NT2/D1 (cell line): Measurements from ENCODE around the gene TOX3.
A peak's percentile ranks its signal among the peaks of the same experiment; 100 is the strongest.

Experiments
- DNase-seq: peaks from one replicate; pipeline ENCODE4 v3.0.0-alpha.2; 2011; ENCODE audit warnings: low read depth, low spot score
- H3K27me3 ChIP-seq: 2 replicates; pipeline ENCODE4 v1.6.0; 2011; ENCODE audit warnings: mild to moderate bottlenecking; ENCODE audit not compliant: insufficient read length, insufficient read depth
- H3K36me3 ChIP-seq: 2 replicates; pipeline ENCODE4 v1.6.1; 2011; ENCODE audit warnings: mild to moderate bottlenecking, low read length, mixed read lengths; ENCODE audit not compliant: insufficient read depth, insufficient read length
- H3K4me1 ChIP-seq: 2 replicates; pipeline ENCODE4 v1.5.1; 2011; ENCODE audit not compliant: insufficient read depth, insufficient read length
- H3K4me3 ChIP-seq: 2 replicates; pipeline ENCODE4 v1.5.1; 2011; ENCODE audit warnings: low read depth; ENCODE audit not compliant: insufficient read length
- H3K9ac ChIP-seq: 2 replicates; pipeline ENCODE4 v1.6.0; 2011; ENCODE audit warnings: low read depth; ENCODE audit not compliant: insufficient read length
- H3K9me3 ChIP-seq: 2 replicates; pipeline ENCODE4 v1.5.1; 2011; ENCODE audit warnings: mild to moderate bottlenecking, low read length; ENCODE audit not compliant: insufficient read depth
- SUZ12 ChIP-seq: IDR thresholded peaks from 2 replicates; pipeline ENCODE4 v1.6.1; 2011; ENCODE audit not compliant: insufficient read length, insufficient read depth; ENCODE audit errors: extremely low read depth
- YY1 ChIP-seq: IDR thresholded peaks from 2 replicates; pipeline ENCODE4 v1.6.1; 2011; ENCODE audit not compliant: insufficient read length, insufficient read depth
- ZNF274 ChIP-seq: IDR thresholded peaks from 2 replicates; pipeline ENCODE4 v1.6.1; 2011; ENCODE audit warnings: mild to moderate bottlenecking, low read depth, low read length

TOX3 gene

GRCh38 chr16:52455549-52456277, 91.2 kb downstream of the TOX3 start:
- DNase-seq, result no peak
- no peak overlapping the region for H3K9ac ChIP-seq
- TF ChIP-seq YY1, result no peak
- no peak for TF ChIP-seq SUZ12
- no peak for TF ChIP-seq ZNF274
- H3K4me1 ChIP-seq, result no peaks in the 10 kb centered on the region
- H3K36me3 ChIP-seq, result no peaks in the 10 kb centered on the region
- no peak overlapping the region for H3K4me3 ChIP-seq
- H3K27me3 ChIP-seq, result no peaks in the 10 kb centered on the region
- no peaks in the 10 kb centered on the region for H3K9me3 ChIP-seq

GRCh38 chr16:52453644-52454043, 93.3 kb downstream of the TOX3 start:
- no peak overlapping the region for H3K4me3 ChIP-seq
- DNase-seq, result no peak
- TF ChIP-seq YY1 (no peak), SUZ12 (no peak), ZNF274 (no peak)
- no peaks in the 10 kb centered on the region for H3K36me3 ChIP-seq
- H3K4me1 ChIP-seq, result no peaks in the 10 kb centered on the region
- H3K27me3 ChIP-seq, result no peaks in the 10 kb centered on the region
- no peak overlapping the region for H3K9ac ChIP-seq
- H3K9me3 ChIP-seq, result no peaks in the 10 kb centered on the region

- Histone ChIP-seq H3K4me1 (no peaks in the 10 kb centered on the region), H3K9ac (no peak overlapping the region), H3K27me3 (no peaks in the 10 kb centered on the region), H3K36me3 (no peaks in the 10 kb centered on the region), H3K9me3 (no peaks in the 10 kb centered on the region), H3K4me3 (no peak overlapping the region)
- TF ChIP-seq YY1 (no peak), ZNF274 (no peak), SUZ12 (no peak)
- DNase-seq, result no peak
Observed at GRCh38 chr16:52451971-52452421, 94.9 kb downstream of the TOX3 start.

GRCh38 chr16:52450916-52451315, 96.0 kb downstream of the TOX3 start:
- no peaks in the 10 kb centered on the region for H3K4me1 ChIP-seq
- H3K4me3 ChIP-seq, result no peak overlapping the region
- no peaks in the 10 kb centered on the region for H3K9me3 ChIP-seq
- no peak for TF ChIP-seq SUZ12
- TF ChIP-seq ZNF274, result no peak
- TF ChIP-seq YY1, result no peak
- no peak for DNase-seq
- H3K27me3 ChIP-seq, result no peaks in the 10 kb centered on the region
- H3K36me3 ChIP-seq, result no peaks in the 10 kb centered on the region
- H3K9ac ChIP-seq, result no peak overlapping the region

- Histone ChIP-seq H3K9ac (no peak overlapping the region), H3K4me3 (no peak overlapping the region), H3K36me3 (no peaks in the 10 kb centered on the region), H3K27me3 (no peaks in the 10 kb centered on the region), H3K4me1 (no peaks in the 10 kb centered on the region), H3K9me3 (no peaks in the 10 kb centered on the region)
- no peak for DNase-seq
- TF ChIP-seq YY1 (no peak), SUZ12 (no peak), ZNF274 (no peak)
Observed at GRCh38 chr16:52450241-52450640, 96.7 kb downstream of the TOX3 start.

GRCh38 chr16:52446080-52446479, 100.9 kb downstream of the TOX3 start:
- H3K4me3 ChIP-seq, result no peak overlapping the region
- no peaks in the 10 kb centered on the region for H3K9me3 ChIP-seq
- H3K27me3 ChIP-seq, result no peaks in the 10 kb centered on the region
- H3K9ac ChIP-seq, result no peak overlapping the region
- H3K4me1 ChIP-seq, result no peaks in the 10 kb centered on the region
- no peak for TF ChIP-seq ZNF274
- no peak for TF ChIP-seq YY1
- no peak for TF ChIP-seq SUZ12
- no peaks in the 10 kb centered on the region for H3K36me3 ChIP-seq
- peak; percentile 9 for DNase-seq

- Histone ChIP-seq H3K4me3 (no peak overlapping the region), H3K36me3 (peaks cover 10% of the 10 kb centered on the region), H3K4me1 (no peaks in the 10 kb centered on the region), H3K9me3 (no peaks in the 10 kb centered on the region), H3K27me3 (no peaks in the 10 kb centered on the region), H3K9ac (no peak overlapping the region)
- TF ChIP-seq SUZ12 (no peak), ZNF274 (no peak), YY1 (no peak)
- DNase-seq, result no peak
Observed at GRCh38 chr16:52441886-52442285, 105.1 kb downstream of the TOX3 start.
